Activated T-helper 2 cell treated with anti-CD3 and anti-CD28 coated beads, Interferon-gamma antibody, Interleukin-2, Interleukin-4, amounts not matched to agents 10 μg/mL and 5 μg/mL and 100 μg/mL, durations not matched to agents 14 hours and 24 hours and 36 hours (primary cell): ENCODE results near the gene CALY. TPM values are rescaled to one million over a fixed set of nuclear protein-coding genes. Genes with fewer than 3 reads are reported as not detected.

Experiments
- DNase-seq: peaks from one replicate; pipeline ENCODE4 v3.0.0; 2021; ENCODE audit warnings: low spot score
- H3K27ac Mint-ChIP-seq: one replicate; pipeline ENCODE4 v1.8.0; 2021; ENCODE audit warnings: mixed read lengths
- H3K27me3 Mint-ChIP-seq: one replicate; pipeline ENCODE4 v1.8.0; 2021; ENCODE audit warnings: low read depth, mixed read lengths
- H3K36me3 Mint-ChIP-seq: one replicate; pipeline ENCODE4 v1.8.0; 2021; ENCODE audit warnings: low read depth, mixed read lengths
- H3K4me1 Mint-ChIP-seq: one replicate; pipeline ENCODE4 v1.8.0; 2021; ENCODE audit warnings: low read depth, mixed read lengths
- H3K4me3 Mint-ChIP-seq: one replicate; pipeline ENCODE4 v1.8.0; 2021; ENCODE audit warnings: low read depth, mild to moderate bottlenecking, moderate library complexity, mixed read lengths
- H3K9me3 Mint-ChIP-seq: one replicate; pipeline ENCODE4 v1.8.0; 2021; ENCODE audit warnings: mixed read lengths
- intact Hi-C: fragments of 100-400 bp; cut with micrococcal nuclease; formaldehyde crosslinking; loops from one replicate; pipeline ENCODE4 v1.15.1; 2023
- total RNA-seq: library from RNA; stranded (reverse); gene quantifications from 2 replicates; pipeline ENCODE4 v1.2.3, GENCODE V29; 2022

The CALY gene
- total RNA-seq, 1 donor from 2014 or later, result not detected

- intact Hi-C loops, result loop anchor here (5.0 kb wide), 2 partner anchors 50 to 770 kb away; partner anchors contain the start of genes FUOM and INPP5A
- peak overlapping the region; percentile 91 for H3K4me3 Mint-ChIP-seq
- peak overlapping the region; percentile 53 for H3K27ac Mint-ChIP-seq
- no peaks in the 10 kb centered on the region for H3K27me3 Mint-ChIP-seq
- peaks cover 22% of the 10 kb centered on the region for H3K36me3 Mint-ChIP-seq
- no peak for DNase-seq
- H3K9me3 Mint-ChIP-seq, result no peaks in the 10 kb centered on the region
- H3K4me1 Mint-ChIP-seq, result peaks cover 16% of the 10 kb centered on the region
Measured at GRCh38 chr10:133306941-133307379, 29.7 kb downstream of the CALY start.

GRCh38 chr10:133306097-133306476, 30.6 kb downstream of the CALY start:
- Mint-ChIP-seq H3K27ac (no peak overlapping the region), H3K4me3 (no peak overlapping the region)

GRCh38 chr10:133303206-133303605, 33.5 kb downstream of the CALY start:
- no peak for DNase-seq
- Mint-ChIP-seq H3K4me3 (no peak overlapping the region), H3K27me3 (no peaks in the 10 kb centered on the region), H3K36me3 (peaks cover 37% of the 10 kb centered on the region), H3K27ac (no peak overlapping the region), H3K4me1 (peaks cover 14% of the 10 kb centered on the region), H3K9me3 (no peaks in the 10 kb centered on the region)
- intact Hi-C loops, result no loop called here

More at GRCh38 chr10:133306097-133306476, 30.6 kb downstream of the CALY start:
- peaks cover 17% of the 10 kb centered on the region for H3K36me3 Mint-ChIP-seq
- no peak for DNase-seq
- H3K9me3 Mint-ChIP-seq, result no peaks in the 10 kb centered on the region
- H3K4me1 Mint-ChIP-seq, result peaks cover 16% of the 10 kb centered on the region
- intact Hi-C loops, result loop anchor here (5.0 kb wide), 2 partner anchors 51 to 769 kb away; partner anchors contain the start of genes FUOM and INPP5A
- no peaks in the 10 kb centered on the region for H3K27me3 Mint-ChIP-seq

- Mint-ChIP-seq H3K4me1 (peaks cover 11% of the 10 kb centered on the region), H3K27ac (no peak overlapping the region), H3K9me3 (no peaks in the 10 kb centered on the region), H3K27me3 (no peaks in the 10 kb centered on the region), H3K36me3 (peaks cover 45% of the 10 kb centered on the region), H3K4me3 (no peak overlapping the region)
- intact Hi-C loops, result no loop called here
- DNase-seq, result no peak
Measured at GRCh38 chr10:133302230-133302629, 34.5 kb downstream of the CALY start.

- H3K9me3 Mint-ChIP-seq, result no peaks in the 10 kb centered on the region
- peaks cover 54% of the 10 kb centered on the region for H3K36me3 Mint-ChIP-seq
- H3K4me3 Mint-ChIP-seq, result no peak overlapping the region
- intact Hi-C loops, result no loop called here
- H3K4me1 Mint-ChIP-seq, result no peaks in the 10 kb centered on the region
- no peak for DNase-seq
- H3K27ac Mint-ChIP-seq, result no peak overlapping the region
- H3K27me3 Mint-ChIP-seq, result no peaks in the 10 kb centered on the region
Measured at GRCh38 chr10:133299738-133300137, 37.0 kb downstream of the CALY start.

- H3K27me3 Mint-ChIP-seq, result no peaks in the 10 kb centered on the region
- H3K36me3 Mint-ChIP-seq, result peaks cover 59% of the 10 kb centered on the region
- H3K4me1 Mint-ChIP-seq, result no peaks in the 10 kb centered on the region
- DNase-seq, result no peak
- H3K4me3 Mint-ChIP-seq, result no peak overlapping the region
- intact Hi-C loops, result no loop called here
- H3K27ac Mint-ChIP-seq, result no peak overlapping the region
- H3K9me3 Mint-ChIP-seq, result no peaks in the 10 kb centered on the region
Measured at GRCh38 chr10:133299224-133299623, 37.5 kb downstream of the CALY start.

GRCh38 chr10:133298466-133298865, 38.2 kb downstream of the CALY start:
- Mint-ChIP-seq H3K27ac (no peak overlapping the region), H3K4me3 (no peak overlapping the region), H3K27me3 (no peaks in the 10 kb centered on the region), H3K36me3 (peaks cover 66% of the 10 kb centered on the region), H3K4me1 (no peaks in the 10 kb centered on the region), H3K9me3 (no peaks in the 10 kb centered on the region)
- intact Hi-C loops, result no loop called here
- no peak for DNase-seq

GRCh38 chr10:133297504-133297903, 39.2 kb downstream of the CALY start:
- H3K27me3 Mint-ChIP-seq, result no peaks in the 10 kb centered on the region
- H3K9me3 Mint-ChIP-seq, result no peaks in the 10 kb centered on the region
- no peak overlapping the region for H3K27ac Mint-ChIP-seq
- intact Hi-C loops, result no loop called here
- no peak overlapping the region for H3K4me3 Mint-ChIP-seq
- H3K36me3 Mint-ChIP-seq, result peaks cover 65% of the 10 kb centered on the region
- no peak for DNase-seq
- H3K4me1 Mint-ChIP-seq, result no peaks in the 10 kb centered on the region

GRCh38 chr10:133295426-133296320, 41.0 kb downstream of the CALY start:
- H3K4me3 Mint-ChIP-seq, result no peak overlapping the region
- no peak overlapping the region for H3K27ac Mint-ChIP-seq
- H3K4me1 Mint-ChIP-seq, result no peaks in the 10 kb centered on the region
- DNase-seq, result no peak
- H3K9me3 Mint-ChIP-seq, result no peaks in the 10 kb centered on the region
- intact Hi-C loops, result no loop called here
- peaks cover 64% of the 10 kb centered on the region for H3K36me3 Mint-ChIP-seq
- H3K27me3 Mint-ChIP-seq, result no peaks in the 10 kb centered on the region

- Mint-ChIP-seq H3K27ac (no peak overlapping the region), H3K27me3 (no peaks in the 10 kb centered on the region), H3K36me3 (peaks cover 61% of the 10 kb centered on the region), H3K4me3 (no peak overlapping the region), H3K9me3 (no peaks in the 10 kb centered on the region), H3K4me1 (no peaks in the 10 kb centered on the region)
- no peak for DNase-seq
- intact Hi-C loops, result no loop called here
Measured at GRCh38 chr10:133294189-133294588, 42.5 kb downstream of the CALY start.

GRCh38 chr10:133293810-133294119, 42.9 kb downstream of the CALY start:
- Mint-ChIP-seq H3K27me3 (no peaks in the 10 kb centered on the region), H3K4me3 (no peak overlapping the region), H3K27ac (no peak overlapping the region), H3K36me3 (peaks cover 61% of the 10 kb centered on the region), H3K9me3 (no peaks in the 10 kb centered on the region), H3K4me1 (no peaks in the 10 kb centered on the region)
- intact Hi-C loops, result no loop called here
- no peak for DNase-seq

GRCh38 chr10:133292919-133293809, 43.5 kb downstream of the CALY start:
- Mint-ChIP-seq H3K36me3 (peaks cover 60% of the 10 kb centered on the region), H3K27ac (peak overlapping the region; percentile 4), H3K9me3 (no peaks in the 10 kb centered on the region), H3K4me1 (no peaks in the 10 kb centered on the region), H3K4me3 (no peak overlapping the region), H3K27me3 (no peaks in the 10 kb centered on the region)
- no peak for DNase-seq
- intact Hi-C loops, result no loop called here

- DNase-seq, result no peak
- H3K27me3 Mint-ChIP-seq, result no peaks in the 10 kb centered on the region
- H3K4me3 Mint-ChIP-seq, result no peak overlapping the region
- H3K9me3 Mint-ChIP-seq, result no peaks in the 10 kb centered on the region
- H3K27ac Mint-ChIP-seq, result no peak overlapping the region
- intact Hi-C loops, result no loop called here
- H3K36me3 Mint-ChIP-seq, result peaks cover 63% of the 10 kb centered on the region
- no peaks in the 10 kb centered on the region for H3K4me1 Mint-ChIP-seq
Measured at GRCh38 chr10:133289761-133290160, 46.9 kb downstream of the CALY start.
